Astrocyte of the cerebellum (primary cell): ENCODE data around the gene SCYGR1.

ENCODE experiments used
- DNase-seq: peaks from one replicate; pipeline ENCODE4 v3.0.0-alpha.2; 2011; ENCODE audit warnings: low read depth
- H3K4me3 ChIP-seq: 2 replicates; pipeline ENCODE4 v1.5.1; 2011; ENCODE audit warnings: mild to moderate bottlenecking, low read depth, low read length, moderate library complexity
- CTCF ChIP-seq: IDR thresholded peaks from 2 replicates; pipeline ENCODE4 v1.5.1; 2012; ENCODE audit warnings: low read length, low read depth, moderate library complexity, mild to moderate bottlenecking; ENCODE audit errors: missing control alignments
- in situ Hi-C: cut with HindIII; loops from 2 replicates; pipeline ENCODE4 v1.10.0; 2017; ENCODE audit warnings: low sequenced_read_pairs

Gene SCYGR1

GRCh38 chr2:227395556-227395955 lies 7.8 kb upstream of the SCYGR1 start:
- in situ Hi-C loops, result no loop called here
- no peak for TF ChIP-seq CTCF
- no peak overlapping the region for H3K4me3 ChIP-seq
- DNase-seq, result no peak

GRCh38 chr2:227394401-227394800 lies 6.7 kb upstream of the SCYGR1 start:
- in situ Hi-C loops, result no loop called here
- TF ChIP-seq CTCF, result no peak
- DNase-seq, result no peak
- H3K4me3 ChIP-seq, result no peak overlapping the region

GRCh38 chr2:227390468-227391256 lies 2.9 kb upstream of the SCYGR1 start:
- no peak for DNase-seq
- TF ChIP-seq CTCF, result no peak
- in situ Hi-C loops, result no loop called here
- no peak overlapping the region for H3K4me3 ChIP-seq

- no peak for TF ChIP-seq CTCF
- in situ Hi-C loops, result no loop called here
- H3K4me3 ChIP-seq, result no peak overlapping the region
- DNase-seq, result no peak
Observed at GRCh38 chr2:227389661-227390060, 1.9 kb upstream of the SCYGR1 start.

GRCh38 chr2:227389231-227389630 lies 1.5 kb upstream of the SCYGR1 start:
- TF ChIP-seq CTCF, result no peak
- H3K4me3 ChIP-seq, result no peak overlapping the region
- no peak for DNase-seq
- in situ Hi-C loops, result no loop called here

GRCh38 chr2:227388537-227389011 lies 825 bp upstream of the SCYGR1 start:
- H3K4me3 ChIP-seq, result no peak overlapping the region
- in situ Hi-C loops, result no loop called here
- TF ChIP-seq CTCF, result no peak
- DNase-seq, result peak; percentile 93
